Epithelial cell of proximal tubule (primary cell): ENCODE data around the gene ANKRD44. TPM values are rescaled to one million over a fixed set of nuclear protein-coding genes. Genes with fewer than 3 reads are reported as not detected.

Experiments
- DNase-seq: peaks from one replicate; pipeline ENCODE4 v3.0.0-alpha.2; 2011; ENCODE audit warnings: low read depth
- H3K4me3 ChIP-seq: 2 replicates; pipeline ENCODE4 v1.5.1; 2011; ENCODE audit warnings: low read depth, mild to moderate bottlenecking, low read length
- total RNA-seq: library from RNA; depleted of rRNA; stranded (reverse); fragments of >200 nt; gene quantifications from 2 replicates; pipeline ENCODE4 v1.2.3, GENCODE V29; 2015
- TF ChIP-seq, protein P1 (sequence below): conservative IDR thresholded peaks from 2 replicates; pipeline ENCODE4 v1.5.1; 2012; ENCODE audit warnings: low read depth, mild to moderate bottlenecking, low read length

The ANKRD44 gene
- total RNA-seq, 1 donor from 2014 or later: 1.7 TPM

DNA sequence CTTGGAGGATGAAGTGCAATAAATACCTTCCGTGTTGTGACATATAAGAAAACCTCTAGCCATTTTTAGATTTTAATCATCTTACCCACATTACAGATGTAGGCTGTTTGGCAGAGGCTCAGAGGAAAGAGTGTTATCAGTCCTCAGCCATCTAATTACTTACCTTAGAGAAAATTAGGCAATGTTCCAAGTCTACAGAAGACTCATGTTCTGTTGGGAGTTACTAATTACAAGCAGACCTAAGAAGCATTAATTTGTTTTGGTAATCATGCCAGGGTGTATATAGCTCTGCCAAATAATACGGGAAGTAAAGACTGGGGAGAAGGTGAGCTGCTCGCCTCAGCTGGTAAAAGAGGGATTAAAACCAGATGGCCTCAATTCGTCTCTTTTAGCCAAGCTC lies 258.2 kb downstream of the ANKRD44 start:
- DNase-seq: no peak
- TF ChIP-seq, protein P1, sequence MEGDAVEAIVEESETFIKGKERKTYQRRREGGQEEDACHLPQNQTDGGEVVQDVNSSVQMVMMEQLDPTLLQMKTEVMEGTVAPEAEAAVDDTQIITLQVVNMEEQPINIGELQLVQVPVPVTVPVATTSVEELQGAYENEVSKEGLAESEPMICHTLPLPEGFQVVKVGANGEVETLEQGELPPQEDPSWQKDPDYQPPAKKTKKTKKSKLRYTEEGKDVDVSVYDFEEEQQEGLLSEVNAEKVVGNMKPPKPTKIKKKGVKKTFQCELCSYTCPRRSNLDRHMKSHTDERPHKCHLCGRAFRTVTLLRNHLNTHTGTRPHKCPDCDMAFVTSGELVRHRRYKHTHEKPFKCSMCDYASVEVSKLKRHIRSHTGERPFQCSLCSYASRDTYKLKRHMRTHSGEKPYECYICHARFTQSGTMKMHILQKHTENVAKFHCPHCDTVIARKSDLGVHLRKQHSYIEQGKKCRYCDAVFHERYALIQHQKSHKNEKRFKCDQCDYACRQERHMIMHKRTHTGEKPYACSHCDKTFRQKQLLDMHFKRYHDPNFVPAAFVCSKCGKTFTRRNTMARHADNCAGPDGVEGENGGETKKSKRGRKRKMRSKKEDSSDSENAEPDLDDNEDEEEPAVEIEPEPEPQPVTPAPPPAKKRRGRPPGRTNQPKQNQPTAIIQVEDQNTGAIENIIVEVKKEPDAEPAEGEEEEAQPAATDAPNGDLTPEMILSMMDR: no peak
- H3K4me3 ChIP-seq: no peak overlapping the region

GRCh38 chr2:197045115-197045514 lies 265.5 kb downstream of the ANKRD44 start:
- no peak for DNase-seq
- no peak overlapping the region for H3K4me3 ChIP-seq
- TF ChIP-seq, protein P1: no peak

GRCh38 chr2:197042739-197043196 lies 267.8 kb downstream of the ANKRD44 start:
- DNase-seq: no peak
- TF ChIP-seq, protein P1: no peak
- no peak overlapping the region for H3K4me3 ChIP-seq

- H3K4me3 ChIP-seq: no peak overlapping the region
- TF ChIP-seq, protein P1: no peak
- DNase-seq: no peak
Observed at GRCh38 chr2:197037863-197038398, 272.6 kb downstream of the ANKRD44 start.

DNA sequence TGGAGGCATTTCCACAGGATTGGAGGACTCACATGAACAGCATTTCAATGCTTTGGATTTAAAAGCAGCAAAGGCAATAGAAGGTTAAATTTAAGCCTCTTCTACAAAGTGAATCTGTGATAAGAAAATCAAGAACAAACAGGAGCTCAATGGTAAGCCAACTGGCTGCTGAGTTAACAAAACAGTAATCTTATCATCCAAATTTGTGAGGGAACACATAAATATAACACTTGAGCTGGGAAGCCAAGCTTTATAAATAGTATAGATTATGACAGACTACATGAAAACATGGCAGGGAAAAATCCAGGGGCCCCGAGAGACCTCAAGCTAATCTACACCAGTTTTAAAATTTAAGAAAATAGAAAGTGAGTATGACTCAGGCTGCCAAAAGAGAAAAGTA lies 275.6 kb downstream of the ANKRD44 start:
- no peak for DNase-seq
- no peak overlapping the region for H3K4me3 ChIP-seq
- TF ChIP-seq, protein P1: no peak

DNA sequence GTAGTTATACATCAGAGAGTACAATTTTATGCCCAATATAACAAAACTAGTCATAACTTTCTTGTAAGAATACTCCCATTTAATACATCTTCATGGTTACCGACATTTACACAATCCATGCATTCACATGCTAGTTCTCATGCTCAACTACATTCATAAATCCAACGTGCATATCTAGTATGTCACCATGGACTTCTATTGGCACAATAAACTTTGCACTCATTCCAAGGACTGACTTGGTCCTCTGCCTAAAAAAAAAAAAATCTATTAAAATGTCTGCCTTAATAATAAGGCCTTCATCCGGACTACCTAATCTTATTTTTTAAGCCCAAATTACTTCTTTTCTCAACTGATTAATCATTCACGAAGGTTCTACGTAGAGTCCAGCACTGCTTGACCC lies 276.3 kb downstream of the ANKRD44 start:
- DNase-seq: no peak
- no peak overlapping the region for H3K4me3 ChIP-seq
- TF ChIP-seq, protein P1: no peak

DNA sequence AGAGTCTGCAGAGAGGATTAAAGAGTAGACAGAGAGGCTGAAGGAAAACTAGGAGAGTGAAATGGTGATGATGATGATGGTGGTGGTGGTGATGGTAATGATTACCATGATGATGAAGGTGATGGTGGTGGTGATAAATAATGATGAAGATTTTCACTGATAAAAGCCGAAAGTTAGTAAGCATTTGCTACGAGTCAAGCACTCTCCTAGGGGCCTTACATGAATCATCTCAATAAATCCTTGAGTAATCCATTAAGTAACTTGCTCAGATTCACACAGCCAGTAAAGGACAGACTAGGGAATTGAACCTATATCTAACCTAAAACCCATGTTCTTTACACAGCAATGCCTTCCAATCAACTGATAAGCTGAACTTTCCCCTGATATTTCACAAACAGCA lies 277.4 kb downstream of the ANKRD44 start:
- DNase-seq: no peak
- no peak overlapping the region for H3K4me3 ChIP-seq
- TF ChIP-seq, protein P1: no peak
